ENCODE results near the gene PIANP.
A peak's percentile ranks its signal among the peaks of the same experiment; 100 is the strongest.

PIANP gene

DNA sequence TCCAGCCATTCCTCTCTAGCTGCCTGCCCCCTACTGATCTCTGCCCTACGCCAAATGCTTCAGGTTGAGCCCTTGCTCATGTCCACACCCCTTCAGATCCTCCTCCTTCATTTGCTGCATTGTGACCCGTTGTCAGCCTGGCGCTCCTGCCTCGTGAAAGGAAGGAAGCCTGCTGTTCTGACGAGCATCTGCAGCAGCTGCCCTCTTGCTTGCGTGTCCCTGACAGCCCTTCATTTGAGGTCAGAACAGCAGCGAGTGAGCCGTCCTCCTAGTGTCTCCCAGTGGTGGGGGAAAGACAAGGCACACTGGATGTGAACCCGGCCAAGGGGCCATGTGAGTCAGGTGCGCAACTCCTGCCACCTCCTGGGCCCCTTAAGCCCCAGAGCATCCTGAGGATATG, 3.0 kb upstream of the PIANP start:
- no peak for DNase-seq

DNA sequence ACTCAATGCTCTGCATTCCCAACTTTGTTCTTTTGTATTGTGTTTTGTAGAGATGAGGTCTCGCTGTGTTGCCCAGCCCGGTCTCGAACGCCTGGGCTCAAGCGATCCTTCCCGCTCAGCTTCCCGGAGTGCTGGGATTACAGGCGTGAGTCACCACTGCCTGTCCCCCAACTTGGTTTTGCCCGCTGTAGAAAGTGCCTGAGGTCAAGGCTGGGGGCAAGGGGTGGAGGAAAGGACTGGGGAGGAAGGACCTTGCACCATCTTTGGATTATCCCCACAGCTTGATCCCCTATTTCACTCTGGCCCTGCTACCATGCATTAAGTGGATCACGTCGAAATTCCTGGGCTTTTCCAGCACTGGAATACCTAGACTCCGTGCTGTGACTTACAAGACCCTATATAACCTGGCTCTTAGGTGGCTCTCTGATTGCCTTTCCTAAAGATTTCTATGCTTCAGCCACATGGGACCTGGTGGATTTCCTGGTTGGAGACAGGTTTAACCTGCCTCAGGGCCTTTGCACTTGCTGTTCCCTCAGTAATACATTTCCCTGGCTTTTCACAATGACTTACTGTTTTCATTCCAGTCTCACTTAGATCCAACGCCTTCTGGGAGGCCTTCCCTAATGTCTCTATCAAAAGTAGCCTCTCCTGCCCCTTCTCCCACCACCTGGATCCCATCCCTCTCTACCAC, 608 bp upstream of the PIANP start:
- no peak for DNase-seq

DNA sequence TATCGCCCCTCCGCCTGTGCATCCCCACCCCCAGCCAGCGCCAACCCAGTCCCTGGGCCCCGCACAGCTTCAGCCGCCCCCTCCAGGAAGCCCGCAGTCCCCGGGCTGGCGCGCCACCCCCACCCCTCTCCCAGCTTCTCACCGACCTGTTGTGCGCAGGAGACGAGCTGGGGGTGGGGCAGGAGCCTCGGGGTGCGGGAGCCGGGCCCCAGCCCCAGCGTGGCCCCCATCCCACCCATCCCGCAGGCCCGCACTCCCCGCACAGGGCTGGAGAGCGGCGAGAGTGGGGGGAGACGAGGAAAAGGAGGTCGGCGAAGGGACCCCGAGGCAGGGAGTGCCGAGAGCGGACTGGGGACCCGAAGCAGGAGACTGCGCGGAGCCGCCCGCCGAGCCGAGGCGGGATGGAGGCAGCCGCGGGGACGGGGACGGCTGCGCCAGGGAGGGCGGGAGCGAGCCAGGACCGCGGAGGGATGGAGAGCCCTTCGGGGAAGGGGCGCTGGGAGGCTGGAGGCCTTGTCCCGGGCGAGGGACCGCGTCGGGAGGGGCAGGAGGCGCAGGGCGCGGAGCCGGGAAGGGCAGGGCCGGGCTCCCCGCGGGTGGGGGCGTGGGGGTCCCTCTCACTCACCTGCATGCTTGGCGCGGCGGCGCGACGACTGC, 498 bp downstream of the PIANP start:
- no peak for DNase-seq

DNA sequence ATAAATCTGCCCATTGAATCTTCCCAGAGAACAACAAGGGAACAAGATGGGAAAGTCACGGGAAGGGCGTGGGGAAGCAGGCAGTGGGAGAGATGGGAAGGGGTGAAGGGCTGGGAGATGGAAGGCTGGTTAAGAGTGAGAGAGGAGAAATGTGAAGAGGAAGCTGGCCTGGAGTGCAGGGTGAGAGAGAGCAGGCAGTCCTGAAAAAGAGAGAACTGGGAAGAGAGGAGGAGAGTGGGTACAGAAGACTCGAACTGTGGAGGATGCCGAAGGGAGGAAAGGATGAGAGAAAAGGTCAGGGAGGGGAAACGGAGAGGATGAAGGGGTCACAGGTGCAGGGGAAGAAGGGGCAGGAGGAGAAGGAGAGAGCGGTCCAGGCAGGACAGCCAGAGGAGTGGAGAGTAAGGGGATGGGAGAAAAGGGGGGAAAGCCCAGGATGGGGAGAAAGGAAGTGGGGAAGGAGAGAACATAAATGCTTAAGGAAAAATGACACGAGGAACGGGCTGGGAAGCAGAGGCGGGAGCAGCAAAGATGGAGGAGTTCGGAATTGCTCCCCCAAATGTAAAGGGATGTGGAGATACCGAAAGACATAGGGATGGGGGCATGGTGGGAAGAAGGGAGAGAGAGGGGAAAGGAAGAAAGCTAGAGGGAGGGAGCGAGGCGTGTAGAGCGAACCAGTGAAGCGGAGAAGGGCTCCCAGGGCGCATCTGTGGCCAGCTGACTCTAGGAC, 1.2 kb downstream of the PIANP start:
- no peak for DNase-seq

DNA sequence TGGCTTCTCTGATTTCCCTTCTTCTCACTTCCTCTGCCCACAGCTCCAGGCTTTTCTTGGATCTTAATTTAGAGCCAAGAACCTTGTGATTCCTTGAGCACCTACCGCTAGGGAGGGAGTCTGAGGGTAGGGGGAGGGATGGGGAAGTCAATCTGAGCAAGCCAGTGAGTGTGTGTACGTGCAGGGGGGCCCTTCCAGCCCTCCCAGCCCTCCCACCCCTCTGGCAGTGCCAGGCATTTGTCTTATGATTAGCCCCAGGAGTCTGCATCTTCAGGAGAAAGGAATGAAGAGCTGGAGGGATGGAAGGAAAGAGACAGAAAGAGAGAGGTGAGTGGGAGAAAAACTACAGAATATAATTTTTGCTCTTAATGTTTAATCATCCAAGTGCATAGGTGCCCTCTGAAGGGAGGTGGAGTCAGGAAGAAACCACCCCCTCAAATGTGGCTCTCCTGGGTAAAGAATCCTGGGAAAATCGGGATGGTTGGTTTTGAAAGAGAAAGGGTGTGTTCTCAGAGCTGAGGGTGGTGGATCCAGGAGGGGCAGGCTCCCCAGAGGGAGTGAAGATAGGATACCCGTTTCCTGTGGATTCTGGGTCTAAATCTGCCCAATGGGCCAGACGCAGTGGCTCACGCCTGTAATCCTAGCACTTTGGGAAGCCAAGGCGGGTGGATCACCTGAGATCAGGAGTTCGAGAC, 2.1 kb downstream of the PIANP start:
- no peak for DNase-seq

DNA sequence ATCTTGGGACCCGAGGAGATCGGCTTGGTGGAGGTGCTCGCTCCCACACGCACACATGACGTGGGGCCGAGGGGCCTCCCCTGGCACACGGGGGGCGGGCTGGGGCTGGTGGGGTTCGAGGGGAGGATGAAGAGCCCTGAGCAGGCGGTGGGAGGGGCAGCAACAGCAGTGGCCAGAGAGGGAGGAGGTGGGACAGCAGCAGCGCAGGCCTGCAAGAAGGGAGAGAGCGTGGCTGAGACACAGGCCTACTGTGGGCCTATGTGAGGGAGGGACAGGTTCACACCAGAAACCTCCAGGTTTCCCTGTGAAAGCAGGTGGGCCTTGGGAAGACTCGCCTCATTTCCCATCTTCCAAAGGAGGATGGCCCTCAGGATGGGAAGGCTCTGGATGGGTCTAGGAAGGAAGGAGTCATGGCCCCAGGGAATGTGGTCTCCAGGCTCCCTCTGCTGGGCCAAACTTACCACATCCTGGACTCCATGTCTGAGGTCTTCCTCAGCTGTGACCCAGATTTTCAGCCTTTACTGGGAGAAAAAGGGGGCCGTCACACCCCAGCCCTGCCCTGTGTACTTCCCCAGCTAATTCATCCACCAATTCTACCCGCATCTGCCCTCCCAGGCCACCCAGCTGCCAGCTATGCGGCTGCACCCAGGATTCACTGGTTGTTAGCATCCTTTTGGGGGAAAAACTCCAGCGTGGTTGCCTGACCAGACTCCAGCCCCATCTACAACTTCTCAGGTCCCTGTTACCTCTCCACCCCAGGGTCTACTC, 2.8 kb downstream of the PIANP start:
- no peak for DNase-seq

DNA sequence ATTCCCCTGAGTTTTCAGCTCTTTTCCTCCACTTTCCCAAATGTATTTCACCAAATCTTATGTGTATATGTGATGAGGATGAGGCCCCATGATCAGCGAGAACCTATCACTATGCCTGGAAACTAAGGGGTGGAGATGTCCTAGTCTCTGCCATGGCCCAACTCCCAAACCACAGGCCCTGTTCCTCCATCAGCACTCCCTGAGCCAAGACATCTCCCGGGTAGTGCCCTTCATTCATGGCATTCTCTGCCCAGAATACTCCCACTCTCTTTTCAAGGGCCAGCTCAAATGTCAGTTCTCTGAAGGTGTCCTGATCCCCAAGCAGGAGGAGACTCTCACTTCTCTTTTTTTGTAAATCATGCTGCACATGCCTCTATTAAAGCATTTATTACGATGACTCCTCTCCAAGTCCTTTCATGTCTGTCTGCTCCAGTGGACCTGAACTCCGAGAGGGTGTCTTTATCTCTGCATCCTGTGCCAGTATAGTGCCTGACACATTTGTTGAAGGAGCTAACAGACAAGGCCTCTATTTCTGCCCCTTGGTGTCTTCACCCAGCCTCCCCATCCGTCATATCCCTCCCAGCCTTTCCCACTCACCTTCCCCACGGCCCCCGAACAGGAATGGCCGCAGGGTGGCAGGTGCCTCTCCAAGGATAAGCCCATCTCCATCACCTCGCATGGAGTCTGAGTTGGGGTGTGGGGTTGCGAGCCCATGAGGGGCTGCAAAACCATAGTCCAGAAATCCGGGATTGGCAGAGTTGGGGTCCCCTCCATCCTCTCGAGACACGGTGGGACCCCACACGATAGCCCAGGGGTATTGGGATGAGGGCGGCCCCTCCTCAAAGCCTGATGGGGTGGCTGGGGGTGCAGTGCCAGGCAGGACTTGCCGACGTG, 3.7 kb downstream of the PIANP start:
- no peak for DNase-seq

DNA sequence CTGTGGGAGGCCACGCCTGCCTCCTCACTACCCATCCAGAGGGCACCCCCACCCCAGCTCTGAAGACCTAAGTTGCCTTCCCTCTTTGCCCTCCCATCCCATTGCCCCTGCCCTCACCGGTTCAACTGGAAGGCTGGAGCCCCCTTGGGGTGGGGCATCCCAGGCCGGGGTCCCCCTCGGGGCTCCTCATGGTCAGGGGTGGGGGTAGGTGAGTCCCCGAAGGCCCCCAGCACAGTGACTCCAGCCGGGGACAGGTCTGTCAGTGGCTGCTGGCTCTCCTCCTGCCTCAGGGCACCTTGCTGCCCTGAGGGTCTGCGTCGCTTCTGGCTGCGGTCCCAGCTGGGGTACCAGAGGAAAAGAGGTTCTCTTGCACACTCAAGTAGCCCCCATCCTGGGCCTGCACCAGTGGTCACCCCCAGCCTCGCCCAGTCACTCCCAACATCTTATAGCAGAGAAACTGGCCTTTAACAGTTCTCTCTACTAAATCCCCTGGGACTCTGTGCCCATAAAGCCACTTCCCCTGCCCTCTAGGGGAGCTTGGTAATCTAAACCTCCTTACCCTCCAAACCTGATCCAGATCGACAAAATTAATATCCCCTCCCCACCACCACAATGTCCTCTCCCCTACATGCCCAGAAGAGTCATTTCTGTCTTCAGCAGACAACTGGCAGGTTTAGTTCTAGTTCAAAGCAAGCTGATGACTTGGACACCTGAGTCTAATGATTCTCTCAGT, 5.1 kb downstream of the PIANP start:
- no peak for DNase-seq

DNA sequence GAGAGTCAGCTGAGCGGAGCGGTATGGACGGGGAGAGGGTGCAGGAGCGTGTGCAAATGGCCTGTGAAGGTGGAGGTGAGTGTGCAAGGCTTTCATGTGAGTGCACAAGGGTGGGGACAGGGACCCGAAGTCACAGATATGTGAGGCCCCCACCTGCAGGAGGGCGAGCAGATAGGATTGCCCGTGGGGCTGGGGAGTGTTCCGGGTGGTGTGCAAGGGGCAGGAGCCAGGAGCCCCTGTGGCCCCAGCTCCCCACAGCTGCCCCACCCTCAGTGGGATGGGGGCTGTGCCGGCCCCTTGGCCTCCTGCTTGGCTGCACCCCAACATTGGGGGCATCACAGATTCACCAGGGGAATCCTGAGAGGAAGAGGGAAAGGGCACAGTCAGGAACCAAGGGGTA, 5.9 kb downstream of the PIANP start:
- no peak for DNase-seq

DNA sequence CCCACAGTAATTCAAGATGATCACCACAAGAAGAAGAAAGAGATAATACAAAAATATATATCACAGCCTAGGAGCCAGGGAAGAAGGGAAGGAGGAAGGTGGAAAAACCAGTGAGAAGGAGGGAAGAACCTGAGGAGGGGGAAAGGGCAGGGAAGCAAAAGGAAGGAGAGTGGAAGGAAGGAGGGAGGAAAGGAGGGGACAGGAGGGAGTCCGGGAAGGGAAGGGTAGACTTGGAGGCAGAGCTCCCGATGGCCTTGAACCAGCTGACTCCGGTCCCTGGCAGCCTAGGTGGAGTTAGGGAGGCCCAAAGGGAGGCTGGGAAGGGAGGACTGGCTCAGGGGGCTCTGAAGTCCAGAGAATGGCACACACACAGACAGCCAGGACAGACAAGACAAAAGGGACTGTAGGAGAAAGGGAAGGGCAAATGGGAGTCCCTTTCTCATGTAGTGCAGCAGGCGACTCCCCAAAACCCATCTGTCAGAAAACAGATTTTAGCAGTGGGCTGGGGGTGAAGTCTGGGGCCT, 6.7 kb downstream of the PIANP start:
- DNase-seq = no peak

DNA sequence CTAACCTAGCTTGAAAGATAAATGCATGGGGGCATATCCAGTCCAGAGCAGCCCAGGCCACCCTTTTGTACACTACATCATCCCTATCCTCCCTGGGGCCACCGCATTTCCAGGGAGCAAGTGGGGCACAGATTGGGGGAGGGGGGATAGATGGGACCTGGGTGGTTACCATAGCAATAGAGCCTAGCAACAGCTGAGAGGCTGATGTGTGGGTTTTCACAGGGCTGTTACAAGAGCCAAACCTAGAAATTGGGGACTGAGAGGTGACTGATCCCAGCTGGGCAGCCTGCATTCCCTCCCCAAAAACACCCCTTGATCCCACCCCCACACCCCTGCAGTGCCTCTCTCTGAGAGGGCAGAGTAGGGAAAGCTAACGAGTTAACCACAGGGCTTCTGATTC, 7.7 kb downstream of the PIANP start:
- no peak for DNase-seq

DNA sequence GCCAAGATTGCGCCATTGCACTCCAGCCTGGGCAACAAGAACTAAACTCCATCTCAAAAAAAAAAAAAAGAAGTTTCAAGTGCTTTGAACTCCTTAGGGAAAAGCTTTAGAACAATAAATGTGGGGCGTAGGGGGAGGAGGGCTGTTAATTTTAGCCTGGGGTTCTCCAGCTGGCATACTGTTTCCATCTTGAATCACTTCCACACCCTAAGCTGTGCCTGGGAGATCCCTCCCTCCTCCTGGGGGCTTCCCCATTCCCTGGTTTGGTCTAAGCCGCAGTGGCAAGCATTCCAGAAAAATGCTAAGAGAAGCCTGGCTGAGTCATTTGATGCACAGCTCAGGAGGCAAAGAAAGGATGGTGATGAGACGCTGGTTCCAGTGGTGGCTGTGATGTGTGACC, 9.1 kb downstream of the PIANP start:
- DNase-seq = no peak

DNA sequence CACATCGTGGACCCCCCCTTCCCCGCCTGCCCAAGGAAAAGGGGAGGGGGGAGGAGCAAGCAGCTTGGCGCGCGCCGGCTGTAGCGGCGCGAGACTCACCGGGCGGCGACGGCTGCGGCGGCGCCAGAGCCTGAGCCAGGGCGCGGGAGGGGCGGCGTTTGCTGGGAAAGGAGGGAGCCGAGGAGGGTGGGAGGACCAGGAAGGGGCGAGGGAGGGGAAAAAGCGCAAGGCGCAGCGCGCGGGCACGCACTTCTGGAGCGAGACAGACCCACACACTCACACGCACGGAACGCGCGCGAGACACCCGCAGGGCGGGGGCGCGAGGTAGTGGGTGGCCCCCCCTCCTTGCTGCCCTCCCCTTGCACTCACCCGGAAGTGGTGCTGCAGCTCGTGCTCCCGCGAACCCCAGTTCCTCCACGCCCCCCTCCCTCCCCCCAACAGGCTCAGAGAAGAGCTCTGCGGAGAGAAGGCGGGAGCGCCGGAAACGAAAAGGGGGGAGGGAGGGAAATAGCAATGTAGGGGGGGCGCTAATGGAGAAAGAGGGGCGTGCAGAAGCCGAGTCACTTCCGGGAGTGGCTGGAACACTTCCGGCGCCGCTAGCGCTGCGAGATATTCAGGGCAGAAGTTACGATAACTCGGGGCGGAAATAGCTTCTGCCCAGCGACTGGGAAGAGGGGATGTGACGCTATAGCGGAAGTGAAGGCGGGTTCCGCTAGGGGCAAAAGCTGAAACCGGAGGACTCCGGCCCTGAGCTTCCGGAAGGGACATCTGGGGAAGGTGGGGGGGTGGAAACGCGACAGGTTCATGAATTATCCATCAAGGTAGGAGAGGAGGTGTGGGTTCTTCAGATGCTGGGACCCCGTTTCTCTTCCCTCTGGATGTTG, 11.4 kb downstream of the PIANP start, which contains the start of gene ZNF384:
TSS of gene ZNF384 (minus strand) at position 377 of the 884 bp plus-strand sequence. CDS start 9,855 bp downstream, outside the sequence.
- DNase-seq = peak; percentile 93

DNA sequence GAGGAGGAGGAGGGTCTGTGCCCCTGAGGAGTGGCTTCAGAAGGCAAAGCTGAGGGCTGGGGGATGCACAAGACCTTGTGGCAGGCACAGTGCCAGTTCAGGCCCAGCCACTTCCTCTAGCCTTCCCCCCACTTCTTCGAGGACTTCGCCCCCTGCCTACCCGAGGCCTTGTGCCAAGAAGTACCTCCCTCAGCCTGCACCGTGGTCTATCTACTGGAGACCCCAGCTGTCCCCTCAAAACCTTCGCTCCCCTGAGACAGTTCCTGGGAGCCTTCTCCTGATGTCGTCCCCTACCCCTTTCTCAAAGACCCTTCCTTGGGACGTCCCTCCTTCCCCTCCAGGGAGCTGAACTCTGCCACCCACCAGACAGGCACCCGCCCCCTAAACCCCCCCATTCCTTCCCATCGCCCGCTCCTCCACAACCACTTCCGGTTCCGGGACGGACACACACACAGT, 12.0 kb downstream of the PIANP start:
- no peak for DNase-seq

DNA sequence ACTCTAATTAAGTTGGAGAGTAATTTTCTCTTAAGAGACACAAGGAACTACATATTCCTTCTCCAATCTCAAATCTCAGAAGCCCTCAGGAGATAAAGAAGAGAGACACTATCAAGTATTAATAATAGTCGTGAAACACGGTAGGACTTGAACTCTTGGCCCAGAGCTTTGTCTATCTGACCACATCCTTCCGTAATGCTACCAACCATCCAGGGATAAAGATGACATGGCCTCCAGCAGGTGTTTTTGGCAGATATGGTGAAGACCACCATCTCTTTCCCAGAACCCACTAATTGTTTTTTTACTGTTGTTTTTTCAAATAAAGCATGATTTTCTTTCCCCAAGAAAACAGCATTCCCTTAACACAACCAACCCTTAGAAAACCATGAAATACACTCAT, 14.8 kb downstream of the PIANP start:
- DNase-seq = no peak

DNA sequence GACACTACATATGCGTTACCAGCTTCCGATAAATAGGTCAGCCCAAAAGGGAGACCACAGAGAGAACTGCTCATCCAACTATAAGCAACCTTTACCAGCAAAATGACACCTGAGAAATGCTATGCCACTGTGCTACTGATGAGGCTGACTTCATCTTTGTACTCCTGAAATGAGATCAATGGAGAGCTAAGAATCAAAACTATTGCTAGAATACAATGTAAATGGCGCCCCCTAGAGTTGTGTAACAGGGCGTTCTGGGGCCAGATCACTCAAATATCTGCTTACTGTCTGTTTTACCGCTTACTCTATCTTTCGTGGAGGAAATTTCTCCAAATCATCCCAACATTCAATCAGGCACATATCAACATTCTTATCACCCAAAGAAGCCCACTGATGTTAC, 16.0 kb downstream of the PIANP start:
- DNase-seq = no peak

DNA sequence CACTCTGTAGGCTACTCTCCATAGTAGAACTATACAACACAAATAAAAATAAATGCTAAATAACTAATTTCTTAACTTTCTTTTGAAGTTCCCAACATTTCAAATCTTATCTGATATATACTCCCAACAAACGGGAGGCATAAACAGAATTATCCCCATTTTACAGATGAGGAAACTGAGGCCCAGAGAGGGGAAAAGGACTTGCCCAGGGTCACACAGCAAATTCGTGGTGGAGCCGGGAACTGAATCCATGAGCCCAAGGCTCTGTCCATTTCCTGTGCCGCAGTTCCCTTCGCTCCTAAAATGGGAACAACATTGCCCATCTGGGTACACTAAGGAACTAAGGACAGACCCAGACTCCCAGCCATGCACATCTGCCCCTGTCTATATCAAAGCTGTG, 23.7 kb downstream of the PIANP start:
- DNase-seq = no peak

DNA sequence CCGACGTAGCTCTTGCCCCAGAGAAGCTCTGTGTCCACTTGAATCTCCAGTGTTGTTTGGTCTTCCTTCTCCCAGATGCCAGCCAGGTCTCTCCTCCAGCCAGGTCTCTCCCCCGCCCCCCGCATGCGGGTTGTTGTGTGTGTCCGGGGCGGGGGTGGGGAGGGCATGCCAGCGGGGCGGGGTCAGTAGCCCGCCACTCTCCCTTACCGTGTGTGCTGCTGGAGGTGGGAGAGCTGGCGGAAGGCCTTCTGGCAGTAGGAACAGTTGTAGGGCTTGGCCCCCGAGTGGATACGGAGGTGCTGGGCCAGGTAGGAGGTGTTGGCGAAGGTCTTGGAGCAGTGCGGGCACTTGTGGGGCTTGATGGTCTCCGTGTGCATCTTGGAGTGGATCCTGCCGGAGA, 28.5 kb downstream of the PIANP start:
- no peak for DNase-seq

DNA sequence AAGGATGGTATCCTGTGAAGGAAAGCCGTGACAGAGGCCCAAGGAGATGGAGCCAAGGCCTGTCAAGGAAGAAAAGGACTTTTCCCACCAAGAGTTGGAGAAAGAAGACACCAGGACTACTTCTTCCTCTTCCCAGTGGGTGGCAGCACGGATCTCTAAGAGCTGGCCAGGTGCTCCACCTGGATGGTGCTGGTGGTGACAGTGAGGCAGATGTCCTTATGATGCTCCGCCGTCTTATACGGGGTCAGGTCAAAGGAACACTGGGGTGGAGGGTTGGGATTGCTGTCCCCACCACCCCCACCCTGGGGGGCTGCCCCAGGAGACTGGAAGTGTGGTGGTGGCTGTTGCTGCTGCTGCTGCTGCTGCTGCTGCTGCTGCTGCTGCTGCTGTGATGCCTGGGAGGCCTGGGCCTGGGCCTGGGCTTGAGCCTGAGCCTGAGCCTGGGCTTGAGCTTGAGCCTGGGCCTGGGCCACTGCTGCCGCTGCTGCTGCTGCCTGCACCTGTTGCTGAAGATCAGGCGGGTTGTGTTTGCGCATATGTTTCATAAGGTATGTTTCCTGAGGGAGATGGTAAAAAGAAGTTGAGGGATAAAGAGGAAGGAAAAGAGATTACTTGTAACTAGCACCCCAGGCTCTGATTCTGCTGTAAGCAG, 32.9 kb downstream of the PIANP start:
- no peak for DNase-seq
